HG03571 (cell line): Measurements from ENCODE around the gene KIAA1958.

Experiments
- ATAC-seq: cut with Tn5 transposase; IDR thresholded peaks from one replicate; pipeline ENCODE4 v1.9.1; 2021; ENCODE audit not compliant: unreplicated experiment

KIAA1958 gene

GRCh38 chr9:112599732-112600131 lies 113.1 kb downstream of the KIAA1958 start:
- no peak for ATAC-seq

- no peak for ATAC-seq
These were observed 115.0 kb downstream of the KIAA1958 start for GRCh38 chr9:112601636-112602035.

GRCh38 chr9:112604790-112605189 lies 118.2 kb downstream of the KIAA1958 start:
- no peak for ATAC-seq

- ATAC-seq = peak; percentile 69
These were observed 118.9 kb downstream of the KIAA1958 start for GRCh38 chr9:112605518-112605917.

- no peak for ATAC-seq
These were observed 119.5 kb downstream of the KIAA1958 start for GRCh38 chr9:112605963-112606699.

- ATAC-seq = no peak
These were observed 122.2 kb downstream of the KIAA1958 start for GRCh38 chr9:112608851-112609250.

- no peak for ATAC-seq
These were observed 129.1 kb downstream of the KIAA1958 start for GRCh38 chr9:112615584-112616266.

GRCh38 chr9:112617371-112617770 lies 130.7 kb downstream of the KIAA1958 start:
- ATAC-seq = no peak

GRCh38 chr9:112618385-112619009 lies 131.9 kb downstream of the KIAA1958 start:
- ATAC-seq = no peak

- no peak for ATAC-seq
These were observed 133.8 kb downstream of the KIAA1958 start for GRCh38 chr9:112620388-112620787.

GRCh38 chr9:112621018-112621655 lies 134.5 kb downstream of the KIAA1958 start:
- no peak for ATAC-seq

- ATAC-seq = no peak
These were observed 136.6 kb downstream of the KIAA1958 start for GRCh38 chr9:112623198-112623597.

- no peak for ATAC-seq
These were observed 138.4 kb downstream of the KIAA1958 start for GRCh38 chr9:112624711-112625707.

GRCh38 chr9:112629671-112630485 lies 143.3 kb downstream of the KIAA1958 start:
- ATAC-seq = no peak

GRCh38 chr9:112631313-112632070 lies 144.9 kb downstream of the KIAA1958 start:
- ATAC-seq = no peak

GRCh38 chr9:112640311-112640710 lies 153.7 kb downstream of the KIAA1958 start:
- no peak for ATAC-seq

- no peak for ATAC-seq
These were observed 155.5 kb downstream of the KIAA1958 start for GRCh38 chr9:112642126-112642525.

GRCh38 chr9:112647596-112647995 lies 161.0 kb downstream of the KIAA1958 start:
- ATAC-seq = no peak

- no peak for ATAC-seq
These were observed 162.0 kb downstream of the KIAA1958 start for GRCh38 chr9:112648624-112649023.
